Measurements from ENCODE around the gene GDF2.

GRCh38 chr10:47331491-47331890, 9.2 kb downstream of the GDF2 start:
- TF ChIP-seq GATA3 (IDR thresholded peaks at IDR 0.05; ENCODE audit: low read depth, low read length) (no peak), GATA2 (IDR thresholded peaks at IDR 0.05; ENCODE audit: low read depth, low read length) (no peak)

Measured in SH-SY5Y (cell line).